Activated CD8-positive, alpha-beta memory T cell treated with anti-CD3 and anti-CD28 coated beads, Interleukin-2, amount 50 U/mL, for 24 hours (primary cell): ENCODE data around the gene DEPP1.

Experiments used
- DNase-seq: peaks from one replicate; pipeline ENCODE4 v3.0.0-alpha.2; 2020; ENCODE audit errors: extremely low read depth

DEPP1 gene

GRCh38 chr10:44954042-44954441, 24.6 kb downstream of the DEPP1 start:
- DNase-seq: no peak

DNA sequence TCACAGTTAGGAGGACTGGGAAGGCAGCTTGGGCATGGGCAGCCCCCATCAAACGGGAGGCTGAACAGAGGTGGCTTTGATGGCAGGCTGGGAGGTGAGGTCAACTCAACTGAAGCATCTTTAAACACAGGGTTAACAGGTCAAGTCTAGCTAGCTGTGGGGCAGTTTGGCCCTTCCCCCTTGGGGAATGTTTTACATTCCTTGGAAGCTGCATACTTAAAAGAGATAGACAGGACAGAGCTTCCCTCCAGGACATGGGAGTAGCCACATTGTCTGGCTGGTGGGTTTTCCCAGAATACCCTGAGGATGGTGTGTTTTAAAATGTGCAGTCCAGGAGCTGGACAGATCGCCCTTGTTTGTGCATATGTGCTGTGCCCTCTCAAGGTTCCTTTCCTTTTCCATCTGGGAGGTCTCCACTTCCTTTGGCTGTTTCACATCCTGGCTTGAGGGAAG, 25.8 kb downstream of the DEPP1 start:
- DNase-seq: no peak

DNA sequence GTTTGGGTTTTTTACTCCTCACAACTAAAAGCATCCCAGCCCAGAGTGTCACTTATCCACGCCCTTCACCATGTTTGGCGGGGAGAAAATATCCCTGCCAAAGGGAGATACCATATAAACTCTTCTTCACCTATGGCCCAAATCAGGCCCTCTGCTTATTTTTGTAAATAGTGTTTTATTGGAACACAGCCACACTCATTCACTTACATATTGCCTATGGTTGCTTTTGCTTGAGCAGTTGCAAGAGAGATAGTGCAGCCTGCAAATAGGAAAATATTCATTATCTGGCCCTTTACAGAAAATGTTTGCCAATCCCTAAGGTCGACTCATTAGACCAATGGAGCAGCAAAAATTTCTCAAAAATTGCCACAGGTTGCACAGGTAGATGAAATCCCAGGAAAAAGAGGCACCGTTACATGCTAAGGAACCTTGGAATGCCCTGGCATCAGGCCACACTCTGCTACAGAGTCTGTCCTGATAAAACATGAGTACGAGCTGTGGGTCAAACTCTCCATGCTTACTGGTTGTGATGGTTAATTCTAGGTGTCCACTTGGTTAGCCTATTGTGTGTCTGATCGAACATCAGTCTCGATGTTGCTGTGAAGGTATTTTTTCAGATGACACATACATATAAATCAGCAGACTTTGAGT, 26.9 kb downstream of the DEPP1 start:
- no peak for DNase-seq

DNA sequence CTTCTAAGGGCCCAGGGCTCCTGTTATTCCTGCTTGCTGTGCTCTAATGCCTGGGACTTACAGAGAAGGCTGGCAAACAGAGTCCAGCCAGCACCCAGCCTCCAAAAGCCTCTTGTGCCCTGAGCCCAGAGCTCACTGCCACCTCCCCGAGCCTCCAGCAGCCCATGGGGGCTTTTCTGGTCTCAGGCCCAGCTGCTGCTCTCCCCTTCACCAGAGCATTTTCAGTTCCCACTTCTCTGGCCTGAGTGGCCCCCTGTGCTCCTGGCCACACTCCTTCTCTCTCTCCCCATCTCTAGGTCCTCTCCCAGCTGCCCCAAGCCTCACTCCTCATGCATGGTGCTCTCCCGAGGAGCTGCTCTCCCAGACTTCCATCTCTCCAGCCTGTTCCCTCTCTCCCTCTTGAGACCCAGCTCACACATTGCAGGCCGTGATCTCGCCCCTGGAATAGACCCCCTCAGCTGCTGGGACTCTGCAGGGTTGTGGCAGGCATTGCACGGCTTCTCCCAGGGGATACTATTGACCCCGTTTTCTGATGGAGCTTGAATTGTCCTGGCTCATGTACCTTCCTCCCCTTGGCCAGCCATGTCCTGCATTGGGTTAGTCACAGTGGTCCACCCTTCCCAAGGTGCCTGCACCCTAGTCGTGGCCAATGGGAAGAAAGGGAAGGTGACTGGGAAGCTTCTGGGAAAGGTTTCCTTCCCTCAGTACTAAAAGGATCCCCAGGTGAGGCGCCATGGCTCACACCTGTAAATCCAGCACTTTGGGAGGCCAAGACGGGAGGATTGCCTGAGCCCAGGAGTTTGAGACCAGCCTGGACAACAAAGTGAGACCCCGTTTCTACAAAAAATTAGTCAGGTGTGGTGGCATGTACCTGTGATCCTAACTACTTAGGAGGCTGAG, 28.0 kb downstream of the DEPP1 start:
- no peak for DNase-seq

DNA sequence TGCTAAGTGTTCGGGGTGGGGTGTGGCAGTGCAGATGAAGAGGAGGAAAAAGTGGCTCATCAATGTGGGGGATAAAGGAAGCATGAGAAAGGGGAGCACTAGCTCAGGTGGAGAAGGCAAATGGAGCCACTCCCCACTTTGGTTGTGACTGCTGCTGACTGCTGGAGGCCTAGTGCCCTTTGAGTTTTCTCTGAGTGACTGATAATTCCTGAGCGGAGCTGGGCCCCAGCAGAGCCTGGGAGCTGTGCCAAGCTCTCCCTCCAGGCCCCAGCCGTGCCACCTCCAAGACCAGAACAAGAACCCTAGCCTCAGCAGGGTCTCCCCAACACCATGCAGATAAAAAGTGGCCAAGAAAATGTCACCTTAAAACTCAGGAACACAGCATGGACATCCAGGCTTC, 28.7 kb downstream of the DEPP1 start:
- DNase-seq: no peak

GRCh38 chr10:44949127-44949802, 29.3 kb downstream of the DEPP1 start:
- no peak for DNase-seq

DNA sequence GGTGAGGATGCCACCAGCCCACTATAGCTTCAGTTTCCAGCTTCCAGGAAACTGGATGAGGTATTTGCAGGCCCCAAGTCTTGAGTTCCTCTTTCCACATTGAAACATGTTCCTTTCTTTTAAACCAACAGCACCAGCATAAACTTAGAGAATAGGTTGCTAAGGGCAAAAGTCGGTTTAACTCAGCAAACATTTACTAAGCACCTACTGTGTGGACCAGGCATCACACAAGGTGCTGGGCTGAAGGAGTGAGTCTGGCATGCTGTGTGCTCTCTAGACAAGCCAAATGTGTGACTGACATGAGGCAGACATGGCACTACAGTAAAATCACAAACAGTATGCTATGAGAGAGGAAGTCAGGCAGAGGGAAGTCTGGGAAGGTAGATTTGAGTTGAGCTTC, 30.0 kb downstream of the DEPP1 start:
- DNase-seq: no peak

GRCh38 chr10:44947371-44948152, 31.0 kb downstream of the DEPP1 start:
- no peak for DNase-seq

DNA sequence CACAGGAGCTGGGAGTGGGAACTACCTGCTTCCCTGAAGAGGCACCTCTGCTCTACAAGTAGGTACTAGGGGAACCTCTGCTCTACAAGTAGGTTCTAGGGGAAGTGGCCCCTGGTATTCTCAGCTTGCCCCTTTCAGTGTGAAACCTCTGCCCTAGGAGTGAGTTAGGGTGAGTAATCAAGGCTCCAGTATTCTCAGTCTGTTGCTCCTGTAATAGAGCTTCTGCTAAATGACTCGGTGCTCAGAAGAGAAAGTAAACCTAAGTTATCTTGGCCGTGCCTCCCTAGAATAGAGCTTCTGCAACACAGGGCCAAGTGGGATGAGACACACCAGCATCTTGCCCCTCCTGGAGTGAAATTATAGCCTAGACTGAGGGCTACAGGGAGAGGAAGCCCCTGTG, 32.4 kb downstream of the DEPP1 start:
- no peak for DNase-seq

GRCh38 chr10:44944354-44944753, 34.3 kb downstream of the DEPP1 start:
- no peak for DNase-seq

GRCh38 chr10:44939691-44940401, 38.8 kb downstream of the DEPP1 start:
- DNase-seq: no peak

- no peak for DNase-seq
Measured at GRCh38 chr10:44938956-44939355, 39.7 kb downstream of the DEPP1 start.

GRCh38 chr10:44937196-44938005, 41.2 kb downstream of the DEPP1 start:
- DNase-seq: no peak

DNA sequence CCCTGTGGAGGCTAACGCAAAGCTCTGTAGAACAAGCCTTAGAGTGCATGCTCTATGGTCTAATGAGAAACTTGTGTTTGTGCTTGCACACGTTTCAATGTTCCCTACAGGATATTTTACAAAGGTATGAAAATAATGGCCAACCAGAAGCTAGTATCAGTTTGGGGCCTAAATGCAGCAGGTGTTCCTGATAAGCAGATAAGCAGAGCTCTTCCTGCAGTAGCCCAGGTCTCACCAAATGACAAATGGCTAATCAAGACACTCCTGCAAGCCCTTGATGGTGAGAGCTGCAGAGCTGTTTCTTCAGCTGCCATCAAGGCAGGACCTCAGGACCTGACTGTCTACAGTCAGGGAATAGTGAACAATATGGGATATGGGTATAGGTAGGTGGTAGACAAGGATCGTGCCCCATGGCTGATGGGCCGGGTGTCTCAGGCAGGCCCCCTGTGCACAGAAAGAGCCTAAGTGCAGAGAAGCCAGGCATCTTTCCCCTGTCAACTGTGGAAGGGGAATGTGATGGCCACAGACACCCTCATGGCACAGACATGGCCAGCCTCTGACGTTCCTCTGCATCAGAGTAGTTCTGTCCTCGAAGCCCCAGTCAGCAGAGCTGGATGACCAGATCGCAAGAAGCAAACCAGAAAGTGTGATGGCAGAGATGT, 42.2 kb downstream of the DEPP1 start:
- DNase-seq: no peak

DNA sequence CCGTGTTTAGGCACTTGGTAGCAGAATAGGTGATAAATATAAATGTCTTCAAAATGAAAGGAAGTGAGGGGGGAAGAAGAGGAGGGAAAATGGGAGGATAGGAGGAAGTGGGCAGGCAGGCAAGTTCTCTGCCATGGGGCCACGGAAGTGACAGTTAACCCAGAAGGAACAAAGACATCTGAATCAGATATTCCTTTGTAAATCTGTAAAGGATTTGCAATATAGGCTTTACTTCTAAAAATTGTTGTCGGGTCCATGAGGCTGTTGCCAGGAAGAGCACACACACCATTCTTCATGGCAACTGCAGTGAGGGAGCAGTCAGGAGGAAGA, 42.7 kb downstream of the DEPP1 start:
- DNase-seq: no peak

DNA sequence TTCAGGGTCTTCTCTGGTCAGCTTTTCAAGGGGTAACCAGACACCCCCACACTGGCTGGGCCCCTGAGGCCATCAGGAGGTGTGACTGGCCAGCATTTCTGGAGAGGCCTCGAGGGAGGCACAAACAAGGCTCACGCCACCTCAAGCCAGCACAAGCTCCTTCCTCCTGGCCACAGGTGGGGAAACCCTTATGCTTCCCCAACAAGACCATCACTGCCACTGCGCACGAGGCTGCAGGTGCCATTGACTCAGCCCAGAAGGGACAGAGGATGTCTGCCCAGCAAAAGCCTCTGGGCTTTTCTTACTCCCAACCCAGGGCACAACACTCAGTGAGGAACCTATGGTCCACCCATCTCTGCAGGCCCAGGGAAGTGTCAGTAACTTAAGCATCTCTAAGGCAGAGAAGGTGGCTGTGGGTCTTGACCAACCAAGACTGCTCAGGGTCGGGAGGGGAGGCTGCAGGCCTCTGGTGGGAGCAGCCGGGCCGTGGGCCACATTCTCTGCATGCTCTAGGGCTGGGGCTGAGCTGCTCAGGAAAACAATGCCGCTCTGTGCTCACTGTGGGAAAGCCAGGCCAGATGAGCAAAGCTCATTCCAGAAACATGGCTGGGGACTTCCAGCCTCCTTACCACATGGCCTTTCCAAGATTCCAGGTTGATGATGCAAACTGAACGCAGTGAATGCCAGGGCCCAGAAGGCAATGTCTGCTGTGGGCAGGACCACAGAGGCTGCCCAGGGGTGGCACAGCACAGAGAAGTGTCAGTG, 43.2 kb downstream of the DEPP1 start:
- DNase-seq: no peak

- no peak for DNase-seq
Measured at GRCh38 chr10:44934416-44935200, 44.0 kb downstream of the DEPP1 start.
